HG03442 (cell line): ENCODE measurements around the gene MCOLN3.
A peak's percentile ranks its signal among the peaks of the same experiment; 100 is the strongest.
"Not testable (repeated sequence)": the region's sequence is repeated elsewhere in the genome, so short reads cannot be mapped to it uniquely, and the experiment has no call there.

Experiments
- ATAC-seq: cut with Tn5 transposase; IDR thresholded peaks from one replicate; pipeline ENCODE4 v1.9.1; 2021; ENCODE audit warnings: mild to moderate bottlenecking, moderate library complexity; ENCODE audit not compliant: unreplicated experiment

MCOLN3 gene

DNA sequence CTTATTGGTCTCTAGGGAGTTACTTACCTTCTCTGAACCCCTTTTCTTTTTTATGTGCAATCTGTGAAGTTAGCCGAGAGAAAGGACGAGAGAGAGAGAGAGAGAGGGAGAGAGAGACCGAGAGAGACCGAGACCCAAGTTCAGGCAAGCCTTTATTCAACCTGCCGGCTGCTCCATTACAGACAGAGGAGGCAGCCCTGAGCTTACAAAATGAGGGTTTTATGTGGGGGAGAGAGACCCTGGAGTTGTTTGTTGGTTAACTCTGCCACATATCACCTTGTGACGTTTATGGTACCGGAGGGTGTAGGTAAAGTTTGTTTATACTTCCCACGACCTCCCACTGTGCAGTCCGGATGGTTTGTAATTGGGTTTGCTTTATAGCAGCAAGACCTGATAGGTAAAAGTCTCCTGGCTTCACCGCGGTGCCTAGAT is 1.5 kb upstream of the MCOLN3 start:
- ATAC-seq: no peak

DNA sequence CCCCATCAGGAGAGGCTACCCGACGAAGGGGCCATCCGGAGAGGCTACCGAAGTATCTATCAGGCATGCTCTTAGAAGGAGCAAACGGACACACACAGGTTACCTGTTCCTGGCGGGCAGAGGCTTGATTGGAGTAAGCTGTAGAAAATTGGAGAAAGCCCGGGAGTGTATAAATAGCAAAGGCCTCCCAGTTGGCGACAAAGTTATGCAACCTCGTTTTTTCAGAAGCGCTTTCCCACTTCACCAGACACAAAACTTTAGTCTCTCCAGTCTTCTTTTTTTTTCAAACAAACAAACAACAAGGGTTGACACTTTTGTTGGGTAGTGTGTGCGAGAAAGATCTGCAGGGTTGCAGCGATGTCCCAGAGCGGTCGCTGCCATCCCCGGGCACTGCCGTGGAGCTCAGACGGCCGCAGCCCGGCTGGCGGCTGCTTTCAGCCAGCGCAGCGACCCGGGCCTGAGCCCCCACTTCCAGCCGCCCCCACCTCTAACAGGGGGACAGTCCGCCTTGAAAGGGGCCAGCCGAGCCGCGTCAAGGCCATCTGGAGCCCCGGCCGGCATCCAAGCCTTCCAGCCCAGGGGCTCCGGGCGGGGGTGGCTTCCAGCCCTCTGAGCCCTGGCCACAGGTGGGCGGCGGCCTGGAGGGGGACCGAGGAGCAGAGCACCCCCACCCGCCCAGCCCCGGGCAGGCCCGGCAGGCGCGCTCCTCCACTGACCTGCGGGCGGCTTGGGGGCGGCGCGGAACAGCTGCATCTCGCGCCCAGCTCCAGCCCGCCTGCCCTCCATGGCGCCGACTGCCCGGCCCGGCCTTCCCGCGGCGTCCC is 616 bp downstream of the MCOLN3 start:
- peak; percentile 59 for ATAC-seq

DNA sequence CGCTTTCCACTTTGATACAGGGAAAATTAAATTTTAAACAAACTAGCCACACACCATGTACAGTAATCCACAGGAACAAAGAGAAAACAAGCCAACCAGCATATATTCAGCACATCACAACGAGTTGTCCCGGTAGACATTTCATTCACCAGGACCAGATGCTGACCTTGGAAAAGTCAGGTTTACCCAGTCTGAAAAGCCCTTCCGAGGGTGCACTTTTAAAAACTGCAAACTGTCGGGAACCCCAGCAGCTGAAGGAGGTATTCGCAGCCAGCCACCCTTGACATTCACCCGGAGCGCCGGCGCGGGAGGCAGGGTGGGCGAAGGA is 1.2 kb downstream of the MCOLN3 start:
- ATAC-seq: no peak

- ATAC-seq: no peak
Observed at GRCh38 chr1:85042413-85042812, 5.9 kb downstream of the MCOLN3 start.

DNA sequence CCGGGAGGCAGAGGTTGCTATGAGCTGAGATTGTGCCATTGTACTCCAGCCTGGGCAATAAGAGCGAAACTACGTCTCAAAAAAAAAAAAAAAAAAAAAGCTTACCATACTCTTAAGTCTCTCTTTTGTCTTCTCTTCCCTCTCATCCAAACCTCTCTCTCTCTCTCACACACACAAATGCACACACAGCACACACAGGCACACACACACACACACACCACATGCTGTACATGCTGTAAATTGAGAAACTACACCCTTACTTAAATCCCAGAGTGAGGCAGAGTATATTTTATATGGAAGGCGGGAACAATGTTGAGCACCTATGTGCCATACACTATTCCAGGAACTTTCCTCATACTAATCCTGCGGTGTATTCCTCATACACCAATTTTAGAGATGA is 6.5 kb downstream of the MCOLN3 start:
- ATAC-seq: no peak

DNA sequence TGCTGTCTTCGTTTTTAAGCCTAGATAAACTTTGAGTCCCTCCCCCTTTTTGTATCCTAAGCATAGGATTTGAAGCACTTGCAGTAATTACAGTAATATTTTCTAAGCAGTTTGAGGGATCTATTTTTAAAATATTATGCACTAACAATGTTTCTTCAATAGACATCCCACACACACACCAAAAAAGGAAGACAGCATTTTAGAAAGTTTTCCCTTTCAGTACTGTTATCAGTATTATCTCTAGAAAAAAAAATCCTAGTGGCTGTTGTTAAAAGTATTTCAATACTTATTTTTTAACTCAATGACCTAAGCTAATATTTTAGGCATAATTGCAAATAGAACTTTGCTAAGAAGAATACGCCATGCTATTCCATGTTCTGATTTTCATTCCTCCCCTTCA is 15.1 kb downstream of the MCOLN3 start:
- ATAC-seq: no peak

DNA sequence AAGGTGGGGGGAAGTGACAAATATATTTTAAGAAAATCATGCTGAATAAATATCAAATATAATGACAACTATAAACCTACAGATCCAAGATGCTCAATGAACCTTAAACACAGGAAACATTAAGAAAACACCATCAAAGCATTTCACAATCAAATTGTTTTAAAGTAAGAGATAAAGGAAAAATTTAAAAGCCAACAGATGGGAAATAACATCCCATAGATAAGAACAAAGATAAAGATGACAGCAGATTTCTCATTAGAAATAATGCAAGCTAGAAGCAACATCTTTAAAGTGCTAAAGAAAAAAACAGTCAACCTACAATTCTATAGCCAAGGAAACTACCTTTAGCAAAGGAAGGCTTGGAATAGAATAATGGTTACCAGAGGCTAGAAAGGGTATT is 17.8 kb downstream of the MCOLN3 start:
- ATAC-seq: no peak

DNA sequence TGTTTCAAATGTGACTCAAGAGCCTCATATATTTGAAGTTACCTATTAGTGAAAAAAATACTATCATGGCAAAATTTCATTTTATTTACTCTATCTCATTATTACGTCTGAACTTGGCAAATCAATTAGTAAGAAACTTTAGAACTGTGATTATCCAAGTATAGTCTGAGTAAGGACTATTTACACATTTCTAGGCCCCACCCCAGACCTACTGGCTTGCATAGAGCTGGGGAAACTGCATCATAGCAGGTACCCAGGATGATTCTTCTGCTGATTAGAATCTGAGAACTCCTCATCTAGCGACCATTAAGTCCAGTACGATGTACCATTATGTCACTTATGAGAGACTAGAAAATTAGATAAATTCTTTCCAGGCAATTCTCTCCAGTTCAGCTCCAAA is 20.1 kb downstream of the MCOLN3 start:
- no peak for ATAC-seq

DNA sequence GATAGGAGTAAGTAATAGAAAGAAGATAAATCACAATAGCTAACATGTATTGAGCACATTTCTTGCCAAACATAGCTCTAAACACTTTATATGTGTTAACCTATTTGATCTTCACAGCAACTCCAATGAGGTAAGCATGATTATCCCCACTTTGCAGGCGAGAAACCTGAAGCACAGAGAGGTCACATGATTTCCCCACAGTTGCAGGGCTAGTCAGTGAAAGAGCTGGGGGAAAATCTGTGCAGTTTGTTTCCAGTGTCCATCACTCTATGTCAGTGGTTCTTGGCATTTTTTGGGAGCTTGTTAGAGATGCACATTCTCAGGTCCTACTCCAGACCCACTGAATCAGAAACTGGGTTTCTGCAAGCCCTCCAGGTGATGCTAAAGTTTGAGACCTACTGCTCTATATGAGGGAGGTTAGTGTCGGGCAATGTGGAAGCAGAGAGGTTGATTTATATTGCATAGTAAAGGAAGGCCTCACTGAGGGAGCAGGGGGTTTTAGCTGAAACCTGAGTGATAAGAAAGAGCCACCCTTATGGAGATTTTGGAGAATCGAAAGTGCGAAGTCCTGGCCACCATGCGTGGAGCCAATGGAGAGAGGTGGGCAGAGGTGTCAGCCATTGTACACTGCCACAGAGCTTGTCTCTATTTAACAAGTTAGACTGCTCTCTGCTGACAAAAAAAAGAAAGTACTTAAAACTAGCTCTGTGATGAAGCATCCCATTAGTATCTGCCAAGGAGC is 20.9 kb downstream of the MCOLN3 start:
- peak; percentile 82 for ATAC-seq

DNA sequence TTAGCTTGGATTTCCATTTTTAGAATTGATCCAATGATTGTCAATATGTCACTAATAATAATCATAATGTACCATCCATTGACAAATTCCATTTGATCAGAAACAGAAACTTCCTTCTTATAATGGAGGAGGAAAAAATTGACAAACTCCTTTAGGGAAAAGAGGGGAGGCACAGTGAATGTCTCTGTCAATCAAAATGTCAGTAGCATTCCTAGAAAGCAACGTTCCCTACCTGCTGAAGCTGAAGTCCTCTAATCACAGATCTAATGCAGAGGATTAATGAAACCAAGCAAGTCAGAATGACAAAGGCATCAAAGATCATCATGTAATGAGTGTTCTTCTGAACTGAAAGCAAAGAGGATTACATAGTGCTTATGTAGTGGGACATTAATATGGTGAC is 22.4 kb downstream of the MCOLN3 start:
- ATAC-seq: no peak

DNA sequence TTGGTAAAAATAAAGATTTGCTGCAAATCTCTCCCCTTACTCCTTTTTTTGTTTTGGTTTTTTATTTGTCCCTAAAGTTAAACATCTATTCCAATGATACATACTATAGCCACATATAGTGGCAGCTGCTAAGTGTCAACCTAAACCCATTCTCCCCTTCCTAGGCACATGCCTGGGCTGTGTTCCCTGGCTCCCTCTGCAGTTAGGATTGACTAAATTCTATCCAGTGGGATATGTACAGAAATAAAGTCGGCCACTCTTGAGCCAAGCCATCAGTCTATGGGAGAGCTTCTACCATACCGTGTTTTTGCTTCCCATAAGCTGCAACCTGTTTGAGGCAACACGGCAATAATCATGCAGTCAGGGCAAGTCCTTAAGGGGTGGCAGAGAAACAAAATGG is 23.6 kb downstream of the MCOLN3 start:
- no peak for ATAC-seq

- ATAC-seq: no peak
Observed at GRCh38 chr1:85022700-85023099, 25.6 kb downstream of the MCOLN3 start.

- no peak for ATAC-seq
Observed at GRCh38 chr1:85019994-85020393, 28.3 kb downstream of the MCOLN3 start.

GRCh38 chr1:85015826-85016225 is 32.5 kb downstream of the MCOLN3 start:
- ATAC-seq: no peak

- ATAC-seq: not testable (repeated sequence)
Observed at GRCh38 chr1:85005641-85006040, 42.7 kb downstream of the MCOLN3 start.

GRCh38 chr1:85001742-85002141 is 46.6 kb downstream of the MCOLN3 start:
- no peak for ATAC-seq

- peak; percentile 26 for ATAC-seq
Observed at GRCh38 chr1:84998642-84999280, 49.5 kb downstream of the MCOLN3 start.

GRCh38 chr1:84997667-84998600 is 50.4 kb downstream of the MCOLN3 start:
- no peak for ATAC-seq

DNA sequence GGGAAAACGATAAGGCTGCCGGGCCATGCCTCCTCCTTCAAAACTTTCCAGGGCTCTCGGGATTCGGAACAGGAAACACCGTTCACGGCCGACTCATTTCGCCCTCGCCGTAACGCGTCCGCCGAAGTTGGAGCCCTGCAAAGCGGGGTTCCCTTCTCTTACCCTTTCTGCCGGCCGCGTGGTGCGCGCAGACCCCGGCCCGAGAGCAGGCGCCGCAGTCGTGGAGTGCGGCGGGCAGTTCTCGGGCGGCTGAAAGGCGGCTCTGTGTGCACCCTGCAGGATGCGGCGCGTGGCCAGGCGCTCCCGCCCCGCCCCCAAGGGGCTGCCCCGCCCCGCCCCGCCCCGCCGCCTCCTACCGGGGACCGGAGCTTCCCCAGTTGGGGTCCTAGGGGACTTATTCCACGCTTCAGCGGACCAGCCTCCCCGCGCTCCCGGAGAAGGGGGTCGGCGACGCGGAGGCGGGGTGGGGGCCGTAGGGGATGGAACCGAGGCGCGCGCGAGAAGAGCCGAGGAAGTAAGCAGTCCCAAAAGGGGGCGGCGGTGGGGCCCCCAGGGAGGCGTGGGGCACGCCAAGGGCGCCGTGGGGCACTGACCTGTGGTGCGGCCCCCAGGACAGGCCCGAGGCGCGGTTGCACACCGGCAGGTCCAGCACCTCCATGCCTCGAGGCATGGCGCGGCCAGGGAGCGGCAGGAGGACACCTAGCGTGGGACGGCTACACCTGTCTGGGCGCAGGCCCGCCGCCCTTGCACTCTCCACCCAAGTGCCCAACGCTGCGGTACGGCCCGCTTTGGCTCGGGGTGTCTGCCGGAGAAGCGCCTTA is 51.2 kb downstream of the MCOLN3 start, which contains the start of gene MCOLN2:
Gene MCOLN2 (minus strand): TSS at position 268 of the 821 bp plus-strand sequence. CDS start 241 bp downstream, at position 27.
- ATAC-seq: peak; percentile 49
